H9 (cell line): ENCODE results near the gene MFSD11. TPM values are rescaled to one million over a fixed set of nuclear protein-coding genes. Genes with fewer than 3 reads are reported as not detected.

Source experiments
- DNase-seq: peaks from one replicate; pipeline ENCODE4 v3.0.0-alpha.2; 2017
- H2AFZ ChIP-seq: one replicate; pipeline ENCODE4 v1.6.1; 2013; ENCODE audit warnings: mild to moderate bottlenecking, low read length, control low read depth, moderate library complexity
- H2AK5ac ChIP-seq: 2 replicates; pipeline ENCODE4 v1.6.1; 2013; ENCODE audit warnings: low read length, control low read depth, mixed read lengths; ENCODE audit not compliant: insufficient read length
- H2BK120ac ChIP-seq: one replicate; pipeline ENCODE4 v1.6.1; 2013; ENCODE audit warnings: low read depth, mild to moderate bottlenecking, low read length, control low read depth, inconsistent platforms; ENCODE audit not compliant: poor library complexity, severe bottlenecking
- H2BK12ac ChIP-seq: 2 replicates; pipeline ENCODE4 v1.6.1; 2013; ENCODE audit warnings: low read length, control low read depth, mixed read lengths, low read depth; ENCODE audit not compliant: insufficient read length
- H2BK15ac ChIP-seq: 2 replicates; pipeline ENCODE4 v1.6.1; 2013; ENCODE audit warnings: low read depth, low read length, control low read depth
- H2BK20ac ChIP-seq: one replicate; pipeline ENCODE4 v1.6.1; 2013; ENCODE audit warnings: low read depth, mild to moderate bottlenecking, low read length, control low read depth, inconsistent platforms; ENCODE audit not compliant: poor library complexity, severe bottlenecking
- H2BK5ac ChIP-seq: 2 replicates; pipeline ENCODE4 v1.6.1; 2013; ENCODE audit warnings: low read length, control low read depth, mixed read lengths; ENCODE audit not compliant: insufficient read length
- H3K14ac ChIP-seq: 2 replicates; pipeline ENCODE4 v1.6.1; 2013; ENCODE audit warnings: low read length, control low read depth; ENCODE audit not compliant: insufficient read depth
- H3K18ac ChIP-seq: 2 replicates; pipeline ENCODE4 v1.6.1; 2013; ENCODE audit warnings: low read depth, mild to moderate bottlenecking, mixed read lengths, low read length, control low read depth; ENCODE audit not compliant: insufficient read length
- H3K23ac ChIP-seq: 2 replicates; pipeline ENCODE4 v1.6.1; 2013; ENCODE audit warnings: low read length, control low read depth, mixed read lengths, low read depth; ENCODE audit not compliant: insufficient read length
- H3K23me2 ChIP-seq: 2 replicates; pipeline ENCODE4 v1.6.1; 2013; ENCODE audit warnings: low read depth, mild to moderate bottlenecking, mixed read lengths, low read length, control low read depth; ENCODE audit not compliant: insufficient read length, poor library complexity, severe bottlenecking
- H3K27ac ChIP-seq: 2 replicates; pipeline ENCODE4 v1.5.1; 2013; ENCODE audit warnings: low read length, control low read depth, mixed read lengths, low read depth; ENCODE audit not compliant: insufficient read length
- H3K27me3 ChIP-seq: 2 replicates; pipeline ENCODE4 v1.6.1; 2013; ENCODE audit warnings: low read length, control low read depth, inconsistent platforms; ENCODE audit not compliant: insufficient read depth
- H3K4ac ChIP-seq: 2 replicates; pipeline ENCODE4 v1.6.1; 2013; ENCODE audit warnings: low read depth, mild to moderate bottlenecking, control low read depth, inconsistent platforms, low read length, moderate library complexity
- H3K4me1 ChIP-seq: 2 replicates; pipeline ENCODE4 v1.6.1; 2013; ENCODE audit warnings: low read length, control low read depth, inconsistent platforms; ENCODE audit not compliant: insufficient read depth
- H3K4me2 ChIP-seq: 2 replicates; pipeline ENCODE4 v1.6.1; 2013; ENCODE audit warnings: low read length, control low read depth, mixed read lengths; ENCODE audit not compliant: insufficient read length, insufficient read depth
- H3K56ac ChIP-seq: 2 replicates; pipeline ENCODE4 v1.6.1; 2013; ENCODE audit warnings: low read depth, mild to moderate bottlenecking, mixed read lengths, low read length, control low read depth; ENCODE audit not compliant: insufficient read length
- H3K79me1 ChIP-seq: 2 replicates; pipeline ENCODE4 v1.6.1; 2013; ENCODE audit warnings: low read depth, mild to moderate bottlenecking, moderate library complexity, low read length, control low read depth, inconsistent platforms; ENCODE audit not compliant: insufficient read depth, poor library complexity, severe bottlenecking
- H3K79me2 ChIP-seq: 2 replicates; pipeline ENCODE4 v1.6.1; 2013; ENCODE audit warnings: low read length, control low read depth, inconsistent platforms; ENCODE audit not compliant: insufficient read depth
- H3K9ac ChIP-seq: 2 replicates; pipeline ENCODE4 v1.6.1; 2013; ENCODE audit warnings: low read length, control low read depth, mixed read lengths; ENCODE audit not compliant: insufficient read length; ENCODE audit errors: extremely low read depth
- H3K9me3 ChIP-seq: one replicate; pipeline ENCODE4 v1.6.1; 2013; ENCODE audit warnings: low read depth, low read length, inconsistent platforms; ENCODE audit not compliant: control insufficient read depth
- H3T11ph ChIP-seq: one replicate; pipeline ENCODE4 v1.6.1; 2013; ENCODE audit warnings: mild to moderate bottlenecking, low read length, control low read depth, inconsistent platforms
- H4K20me1 ChIP-seq: one replicate; pipeline ENCODE4 v1.6.1; 2013; ENCODE audit not compliant: control insufficient read depth, insufficient read length, insufficient read depth
- H4K5ac ChIP-seq: 2 replicates; pipeline ENCODE4 v1.6.1; 2013; ENCODE audit warnings: low read depth, mild to moderate bottlenecking, mixed read lengths, low read length, control low read depth; ENCODE audit not compliant: insufficient read length
- H4K8ac ChIP-seq: replicated peaks from 2 replicates; pipeline ENCODE4 v1.6.1; 2013; ENCODE audit warnings: low read length, control low read depth, mixed read lengths, low read depth; ENCODE audit not compliant: insufficient read length
- H4K91ac ChIP-seq: 2 replicates; pipeline ENCODE4 v1.6.1; 2013; ENCODE audit warnings: low read depth, mild to moderate bottlenecking, moderate library complexity, mixed read lengths, low read length, control low read depth; ENCODE audit not compliant: insufficient read length
- H3K27ac Mint-ChIP-seq, 3 experiments: 2 replicates in 2 of 3; 3 replicates in 1 of 3; pipeline ENCODE4 v1.8.0; 2020 to 2021; ENCODE audit warnings: mixed read lengths in 3 of 3, mild to moderate bottlenecking in 1 of 3, moderate library complexity in 1 of 3
- H3K27me3 Mint-ChIP-seq: 2 replicates; pipeline ENCODE4 v1.8.0; 2021; ENCODE audit warnings: low read depth, mild to moderate bottlenecking, moderate library complexity, mixed read lengths
- H3K36me3 Mint-ChIP-seq, 3 experiments: 2 replicates in 2 of 3; 3 replicates in 1 of 3; pipeline ENCODE4 v1.8.0; 2020 to 2021; ENCODE audit warnings: low read depth in 3 of 3, mixed read lengths in 3 of 3; ENCODE audit not compliant: insufficient read depth in 1 of 3
- H3K4me1 Mint-ChIP-seq, 2 experiments: 2 replicates each; pipeline ENCODE4 v1.8.0; 2020; ENCODE audit warnings: mixed read lengths in 2 of 2
- H3K4me3 Mint-ChIP-seq, 2 experiments: 2 replicates in 1 of 2; 3 replicates in 1 of 2; pipeline ENCODE4 v1.8.0; 2020 to 2021; ENCODE audit warnings: mild to moderate bottlenecking in 2 of 2, mixed read lengths in 2 of 2, moderate library complexity in 1 of 2
- H3K9me3 Mint-ChIP-seq, 2 experiments: 2 replicates in 1 of 2; 3 replicates in 1 of 2; pipeline ENCODE4 v1.8.0; 2020; ENCODE audit warnings: mild to moderate bottlenecking in 2 of 2, mixed read lengths in 2 of 2, moderate library complexity in 1 of 2
- CTCF ChIP-seq: fragments of 200-600 bp; sonication (generic); conservative IDR thresholded peaks from 3 replicates; pipeline ENCODE4 v1.8.0; 2021; ENCODE audit warnings: antibody characterized with exemption, mild to moderate bottlenecking
- WGBS: extraction: QIAGEN DNeasy Blood & Tissue Kit; methylation state at CpG from one replicate; pipeline ENCODE4 v1.1.7; 2013; ENCODE audit warnings: missing lambda C conversion rate, low lambda C conversion rate, mixed read lengths; ENCODE audit not compliant: insufficient read length; ENCODE audit errors: extremely low coverage; 5-methylcytosine and 5-hydroxymethylcytosine counted together
- total RNA-seq: library from RNA; stranded (reverse); gene quantifications from 2 replicates; pipeline ENCODE4 v1.2.1, GENCODE V29; 2021

The MFSD11 gene
- total RNA-seq, 1 experiment from 2014 or later: 19.9 TPM

- no peak for DNase-seq
- Histone ChIP-seq H3K14ac (no peak overlapping the region), H3K18ac (no peak overlapping the region), H2BK20ac (no peak overlapping the region), H3K56ac (no peak overlapping the region), H2AFZ (no peak overlapping the region), H2AK5ac (no peak overlapping the region), H3T11ph (no peak overlapping the region), H2BK5ac (no peak overlapping the region), H3K27me3 (no peaks in the 10 kb centered on the region), H2BK120ac (no peak overlapping the region), H3K23ac (no peak overlapping the region), H4K91ac (no peak overlapping the region), H3K4ac (no peak overlapping the region), H3K79me1 (no peaks in the 10 kb centered on the region), H3K9ac (no peak overlapping the region), H4K8ac (no peak overlapping the region), H4K5ac (no peak overlapping the region), H3K4me2 (no peak overlapping the region), H3K9me3 (no peaks in the 10 kb centered on the region), H2BK15ac (no peak overlapping the region), H3K27ac (no peak overlapping the region), H3K79me2 (0 out of 2 replicates have a peak, but pooled peaks cover 3% of the 10 kb centered on the region), H4K20me1 (no peaks in the 10 kb centered on the region), H3K23me2 (peaks cover 6% of the 10 kb centered on the region), H2BK12ac (no peak overlapping the region), H3K4me1 (no peaks in the 10 kb centered on the region)
- Mint-ChIP-seq H3K36me3 (peaks cover 32 to 85% (median 83%) of the 10 kb centered on the region in 3 experiments; a peak in 6 of 7 replicates), H3K4me1 (peaks cover 8% of the 10 kb centered on the region in 2 experiments), H3K27me3 (no peaks in the 10 kb centered on the region), H3K4me3 (no peak overlapping the region), H3K9me3 (no peaks in the 10 kb centered on the region), H3K27ac (no peak overlapping the region)
- TF ChIP-seq CTCF: no peak
- WGBS: no CpG with 5 or more reads among the region's 9 CpGs
These were observed 17.0 kb upstream of the MFSD11 start for GRCh38 chr17:76720941-76721340.
